PFSK-1 (cell line): ENCODE results near the gene CSRNP2.

Source experiments
- POLR2AphosphoS5 ChIP-seq: IDR thresholded peaks from 2 replicates; pipeline ENCODE4 v1.6.1; 2012; ENCODE audit warnings: low read depth, mild to moderate bottlenecking, control low read depth, low read length, moderate library complexity
- REST ChIP-seq, 2 experiments: IDR thresholded peaks; 2 replicates each; pipeline versions ENCODE4 v1.6.1 to v1.8.0; 2011 to 2012; ENCODE audit warnings: low read depth in 2 of 2, low read length in 2 of 2, control low read depth in 1 of 2, inconsistent platforms in 1 of 2, mild to moderate bottlenecking in 1 of 2, moderate library complexity in 1 of 2; ENCODE audit not compliant: insufficient read depth in 1 of 2
- TAF1 ChIP-seq: IDR thresholded peaks from 2 replicates; pipeline ENCODE4 v1.6.1; 2012; ENCODE audit warnings: low read length, control low read depth, borderline replicate concordance; ENCODE audit not compliant: insufficient read depth

GRCh38 chr12:51028126-51028812, 55.1 kb downstream of the CSRNP2 start:
- TF ChIP-seq POLR2AphosphoS5 = no peak
- TF ChIP-seq TAF1 = no peak
- TF ChIP-seq REST (IDR thresholded peaks at IDR 0.05; ENCODE audit: insufficient read depth in 1 of 2, low read depth in 2 of 2, low read length in 2 of 2) = no peak
